Kidney (tissue), 14 donors: ENCODE data around the gene SLC6A19. TPM values are rescaled to one million over a fixed set of nuclear protein-coding genes. Genes with fewer than 3 reads are reported as not detected.

ENCODE experiments used
- DNase-seq, 5 donors: peaks; one replicate each; pipeline ENCODE4 v3.0.0-alpha.2; 2013 to 2020
- FAIRE-seq: peaks from 2 replicates; lab custom pipeline; 2012; peaks lifted over from hg19 to GRCh38; lab: Jason Lieb, UNC
- H3K27ac ChIP-seq, 2 donors: one replicate each; pipeline ENCODE4 v1.7.0; 2013; ENCODE audit warnings: low read depth in 2 of 2, low read length in 2 of 2, inconsistent platforms in 1 of 2
- H3K27me3 ChIP-seq: one replicate; pipeline ENCODE4 v1.7.1; 2013; ENCODE audit warnings: low read length, inconsistent platforms; ENCODE audit not compliant: control insufficient read depth, insufficient read depth
- H3K36me3 ChIP-seq, 3 donors: one replicate each; pipeline versions ENCODE4 v1.7.0 to v1.7.1; 2013; ENCODE audit warnings: low read length in 3 of 3, control low read depth in 1 of 3, inconsistent platforms in 1 of 3; ENCODE audit not compliant: insufficient read depth in 3 of 3, control insufficient read depth in 2 of 3
- H3K4me1 ChIP-seq, 3 donors: one replicate each; pipeline versions ENCODE4 v1.7.0 to v1.7.1; 2013; ENCODE audit warnings: low read length in 3 of 3, inconsistent platforms in 1 of 3, low read depth in 1 of 3; ENCODE audit not compliant: control insufficient read depth in 2 of 3, insufficient read depth in 2 of 3
- H3K4me3 ChIP-seq, 3 donors: one replicate each; pipeline versions ENCODE4 v1.7.0 to v1.8.1; 2013; ENCODE audit warnings: low read length in 3 of 3, control low read depth in 1 of 3, inconsistent platforms in 1 of 3
- H3K9ac ChIP-seq, 3 donors: one replicate each; pipeline versions ENCODE4 v1.7.0 to v1.7.1; 2013; ENCODE audit warnings: low read length in 3 of 3, control low read depth in 1 of 3, inconsistent platforms in 1 of 3
- H3K9me3 ChIP-seq, 3 donors: one replicate each; pipeline versions ENCODE4 v1.7.0 to v1.7.1; 2013; ENCODE audit warnings: low read length in 3 of 3, control low read depth in 1 of 3, inconsistent platforms in 1 of 3; ENCODE audit not compliant: control insufficient read depth in 2 of 3, insufficient read depth in 1 of 3
- CTCF ChIP-seq: IDR thresholded peaks from 3 replicates; pipeline ENCODE4 v1.5.1; 2012; ENCODE audit warnings: mild to moderate bottlenecking, moderate library complexity, borderline replicate concordance; ENCODE audit not compliant: insufficient read depth; ENCODE audit errors: extremely low read depth
- intact Hi-C: fragments of 100-400 bp; cut with DNase I; formaldehyde crosslinking; loops from one replicate; pipeline ENCODE4 v1.11.1; 2022
- polyA plus RNA-seq: library from polyadenylated mRNA; stranded (reverse); fragments of 350-450 nt; fragmentation: Illumina TruSeq; extraction: RNeasy Lipid Tissue Mini Kit (QIAGEN cat#74804); gene quantifications from one replicate; pipeline ENCODE4 v1.2.3, GENCODE V29; 2014; ENCODE audit warnings: low read depth, low replicate concordance; ENCODE audit not compliant: insufficient read depth
- total RNA-seq: library from RNA; stranded (reverse); fragmentation: NEBNext Ultra II Directional; extraction: Animal tissue kit (Norgen Biotek cat#: 25700); gene quantifications from one replicate; pipeline ENCODE4 v1.2.1, GENCODE V29; 2021
- donor health status: control.
- donor health status: control.
- donor health status: control.
- donor health status: control.
- donor health status: control.
- donor health status: DM: yes; HTN: yes; CAD: no.
- donor health status: Normal renal cell carcinoma (clear cell type).

SLC6A19 gene
- total and polyA plus RNA-seq, 2 donors from 2014 or later: 2.2 to 69.3 TPM

DNA sequence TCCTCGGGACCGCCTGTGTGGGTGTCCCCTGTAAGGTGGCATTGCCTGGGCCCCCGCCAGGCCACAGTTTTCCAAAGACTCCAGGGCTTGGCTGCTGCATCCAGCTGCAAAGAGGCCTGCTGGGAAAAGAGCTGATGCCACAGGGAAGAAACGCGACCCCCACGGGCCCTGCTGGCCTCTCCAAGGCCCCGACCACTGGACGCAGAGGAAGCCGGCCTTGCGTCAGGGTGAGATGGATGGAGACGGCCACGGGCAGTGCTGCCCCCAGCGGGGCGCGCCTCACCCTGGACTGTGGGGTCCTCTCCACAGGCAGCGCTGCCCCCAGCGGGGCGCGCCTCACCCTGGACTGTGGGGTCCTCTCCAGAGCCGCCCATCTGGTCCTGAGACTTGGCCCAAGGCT lies 21.3 kb upstream of the SLC6A19 start:
- DNase-seq (no peak), FAIRE-seq (no peak)
- TF ChIP-seq CTCF: no peak
- Histone ChIP-seq H3K27ac (no peak overlapping the region), H3K4me3 (no peak overlapping the region), H3K9ac (no peak overlapping the region), H3K9me3 (no peaks in the 10 kb centered on the region), H3K4me1 (no peaks in the 10 kb centered on the region), H3K27me3 (no peaks in the 10 kb centered on the region), H3K36me3 (no peaks in the 10 kb centered on the region)
- intact Hi-C loops: no loop called here

GRCh38 chr5:1180841-1181271 lies 20.5 kb upstream of the SLC6A19 start:
- H3K4me1 ChIP-seq: peaks cover 0 to 4% (median 1%) of the 10 kb centered on the region in 3 donors
- H3K27ac ChIP-seq: no peak overlapping the region
- no peak overlapping the region for H3K9ac ChIP-seq
- no peaks in the 10 kb centered on the region for H3K9me3 ChIP-seq
- H3K4me3 ChIP-seq: no peak overlapping the region
- no peak for TF ChIP-seq CTCF
- intact Hi-C loops: no loop called here
- no peak for FAIRE-seq
- H3K27me3 ChIP-seq: no peaks in the 10 kb centered on the region
- DNase-seq: peak in 1 of 5 donors; percentile 58
- H3K36me3 ChIP-seq: no peaks in the 10 kb centered on the region

- intact Hi-C loops: no loop called here
- H3K9me3 ChIP-seq: no peaks in the 10 kb centered on the region
- FAIRE-seq: no peak
- peak overlapping the region in 1 of 2 donors; percentile 51 for H3K27ac ChIP-seq
- H3K4me1 ChIP-seq: peaks cover 0 to 5% (median 5%) of the 10 kb centered on the region in 3 donors
- no peak for TF ChIP-seq CTCF
- H3K9ac ChIP-seq: no peak overlapping the region
- no peaks in the 10 kb centered on the region for H3K36me3 ChIP-seq
- H3K4me3 ChIP-seq: no peak overlapping the region
- DNase-seq: peak in 1 of 5 donors; percentile 68
- H3K27me3 ChIP-seq: no peaks in the 10 kb centered on the region
These were observed 19.7 kb upstream of the SLC6A19 start for GRCh38 chr5:1181451-1182359.
